GM12891 (cell line): ENCODE measurements around the gene KCNMA1.

Source experiments
- DNase-seq: peaks from one replicate; pipeline ENCODE4 v3.0.0; 2011; ENCODE audit warnings: low spot score; ENCODE audit not compliant: insufficient read length
- FAIRE-seq: peaks from 2 replicates; lab custom pipeline; 2011; peaks lifted over from hg19 to GRCh38; lab: Jason Lieb, UNC
- PAX5 ChIP-seq: IDR thresholded peaks from 2 replicates; pipeline ENCODE4 v1.6.1; 2011; ENCODE audit warnings: low read length, moderate library complexity, mild to moderate bottlenecking; ENCODE audit not compliant: insufficient read depth, severe bottlenecking
- POLR2A ChIP-seq: IDR thresholded peaks from 2 replicates; pipeline ENCODE4 v1.6.1; 2011; ENCODE audit warnings: low read depth, low read length, control low read depth
- POLR2AphosphoS5 ChIP-seq: IDR thresholded peaks from 2 replicates; pipeline ENCODE4 v1.6.1; 2011; ENCODE audit warnings: low read depth, low read length, control low read depth
- POU2F2 ChIP-seq: IDR thresholded peaks from 2 replicates; pipeline ENCODE4 v1.6.1; 2011; ENCODE audit warnings: low read depth, mild to moderate bottlenecking, control low read depth, low read length, moderate library complexity
- SPI1 ChIP-seq: IDR thresholded peaks from 2 replicates; pipeline ENCODE4 v1.6.1; 2011; ENCODE audit warnings: low read depth, low read length, control low read depth
- TAF1 ChIP-seq: IDR thresholded peaks from 2 replicates; pipeline ENCODE4 v1.6.1; 2011; ENCODE audit warnings: low read depth, low read length, control low read depth

The KCNMA1 gene

DNA sequence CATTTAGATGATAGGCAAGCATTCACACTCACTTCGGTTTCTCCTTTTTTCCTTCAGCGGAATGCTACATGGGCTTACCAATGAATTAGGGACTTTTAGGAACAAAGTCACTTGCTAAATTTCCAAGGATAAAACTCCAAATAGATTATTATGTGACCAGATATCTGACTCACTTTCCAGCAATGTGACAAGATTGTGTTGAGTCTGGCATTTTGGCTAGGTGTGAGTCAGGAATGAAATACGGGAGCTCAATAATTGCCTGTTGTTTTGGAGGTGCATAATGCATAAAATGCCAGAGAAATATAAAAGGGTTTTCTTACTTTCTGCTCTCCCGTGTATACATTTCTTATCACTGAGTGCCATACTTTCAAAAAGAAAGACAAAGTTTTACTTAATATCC lies 721.1 kb downstream of the KCNMA1 start:
- no peak for TF ChIP-seq SPI1
- no peak for TF ChIP-seq PAX5
- TF ChIP-seq TAF1 = no peak
- TF ChIP-seq POLR2AphosphoS5 = no peak
- no peak for TF ChIP-seq POU2F2
- TF ChIP-seq POLR2A = no peak
- DNase-seq (no peak), FAIRE-seq (no peak)

DNA sequence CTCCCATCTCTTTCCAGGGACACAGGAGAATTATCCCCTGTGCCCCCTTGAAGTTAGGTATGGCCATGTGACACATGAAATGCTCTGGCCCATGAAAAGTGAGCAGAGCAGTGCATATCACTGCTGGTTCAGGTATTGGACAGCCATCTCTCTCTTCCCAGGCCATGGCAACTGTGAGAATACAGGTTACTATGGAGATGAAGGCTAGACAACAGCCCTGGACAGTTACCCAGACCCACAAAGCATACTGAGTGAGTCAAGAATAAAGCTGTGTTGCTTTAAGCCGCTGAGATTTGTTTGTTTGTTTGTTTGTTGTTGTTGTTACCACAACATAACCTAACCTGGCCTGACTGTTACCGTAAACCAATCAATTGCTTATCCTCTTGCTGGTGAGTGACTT lies 722.3 kb downstream of the KCNMA1 start:
- no peak for FAIRE-seq
- no peak for DNase-seq
- TF ChIP-seq PAX5 = no peak
- no peak for TF ChIP-seq POU2F2

DNA sequence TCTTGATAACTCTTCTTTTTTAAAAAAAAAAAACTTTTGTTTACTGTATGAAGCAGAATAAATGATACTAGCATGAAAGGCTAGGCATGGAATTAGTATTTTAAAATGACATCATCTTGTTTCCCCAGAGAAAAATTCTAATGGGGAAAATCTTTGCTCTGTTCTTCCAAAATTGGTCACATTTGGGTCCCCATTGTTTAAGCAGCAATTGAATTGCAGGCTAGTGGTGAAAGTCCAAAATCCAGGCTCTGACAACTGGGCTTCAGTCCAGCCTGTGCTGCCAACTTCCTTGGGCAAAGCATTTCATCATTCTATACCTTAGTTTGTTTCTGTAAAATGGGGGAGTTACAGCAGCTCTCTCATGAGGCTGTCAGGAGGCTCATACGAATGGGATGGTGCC lies 726.4 kb downstream of the KCNMA1 start:
- DNase-seq (no peak), FAIRE-seq (no peak)
- no peak for TF ChIP-seq TAF1
- no peak for TF ChIP-seq POLR2A
- no peak for TF ChIP-seq PAX5
- TF ChIP-seq POLR2AphosphoS5 = no peak
- TF ChIP-seq SPI1 = no peak
- TF ChIP-seq POU2F2 = no peak

DNA sequence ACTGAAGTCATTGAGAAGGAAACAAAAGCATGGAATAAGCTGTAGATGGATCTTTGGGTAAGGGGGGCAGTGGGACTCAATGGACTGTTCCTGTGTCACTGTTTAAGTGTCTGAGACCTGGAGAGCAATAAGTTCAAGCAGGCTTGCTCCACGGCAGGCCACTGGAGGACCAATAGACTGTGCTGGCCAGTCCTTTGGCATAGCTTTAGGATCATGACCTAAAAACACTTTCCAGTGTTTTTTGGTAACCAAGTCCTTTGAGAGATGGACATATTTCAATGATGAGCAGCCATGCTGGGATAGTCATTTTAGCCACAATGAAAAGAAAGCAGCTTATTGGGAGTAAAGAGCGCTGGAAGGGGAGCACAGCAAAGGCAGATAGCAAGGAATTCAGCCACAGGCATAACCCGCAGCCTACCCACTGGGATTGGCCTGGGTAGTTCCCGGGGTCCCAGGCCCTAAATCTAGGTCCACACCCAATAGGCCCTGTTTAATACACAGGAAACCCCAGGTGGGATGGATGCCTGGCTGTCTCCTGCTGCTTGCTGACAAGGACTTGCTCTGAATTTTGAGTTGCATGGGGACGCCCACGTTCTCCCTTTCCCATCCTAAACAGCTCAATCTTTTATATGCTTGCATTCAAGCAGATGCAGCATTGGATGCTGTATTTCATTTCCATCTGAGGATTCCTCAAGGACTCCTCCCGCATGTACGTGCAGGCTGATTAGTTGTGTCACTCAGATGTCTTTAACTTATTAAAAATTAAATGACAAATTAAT lies 727.2 kb downstream of the KCNMA1 start:
- TF ChIP-seq PAX5 (no peak), POLR2A (no peak), SPI1 (no peak), POLR2AphosphoS5 (no peak), POU2F2 (no peak), TAF1 (no peak)
- no peak for DNase-seq
- FAIRE-seq = no peak

DNA sequence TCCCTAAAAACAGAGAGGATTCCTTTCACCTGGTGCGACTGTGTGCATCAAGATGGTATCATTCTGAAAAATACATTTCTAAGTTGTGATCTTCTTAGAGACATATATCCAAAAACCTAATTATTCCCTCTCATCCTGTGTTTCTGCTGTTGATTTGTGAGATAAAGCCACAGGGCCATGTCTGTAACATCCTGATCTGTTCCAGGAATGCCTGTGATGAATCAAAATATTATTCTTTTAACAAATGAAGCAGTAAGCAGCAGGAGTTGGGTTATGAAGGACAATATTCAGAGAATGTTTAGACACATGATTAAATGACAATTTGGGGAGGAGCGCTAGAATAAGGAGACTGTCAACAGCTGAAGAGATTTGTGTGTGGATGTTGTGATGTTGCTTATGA lies 731.4 kb downstream of the KCNMA1 start:
- DNase-seq (no peak), FAIRE-seq (no peak)
- TF ChIP-seq TAF1 = no peak
- no peak for TF ChIP-seq PAX5
- no peak for TF ChIP-seq POLR2AphosphoS5
- no peak for TF ChIP-seq POU2F2
- TF ChIP-seq POLR2A = no peak
- TF ChIP-seq SPI1 = no peak

DNA sequence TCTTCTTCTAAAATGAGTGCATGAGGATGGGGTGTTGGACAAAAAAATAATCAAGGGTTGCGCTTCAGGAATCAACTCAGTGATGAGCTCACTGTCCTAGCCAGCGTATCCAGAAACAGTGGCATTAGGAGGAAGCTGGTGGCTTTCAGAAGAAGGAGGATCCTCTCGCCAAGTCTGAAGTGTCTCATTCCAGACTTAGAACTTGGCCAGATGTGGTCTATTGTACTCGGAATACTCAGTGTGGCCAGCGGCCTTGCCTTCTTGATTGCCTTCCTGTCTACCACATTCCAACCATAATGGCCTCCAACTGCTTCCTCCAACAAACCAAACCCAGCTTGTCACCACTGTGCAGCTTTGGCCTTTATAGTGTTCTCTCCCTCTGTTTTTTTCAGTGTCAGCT lies 732.4 kb downstream of the KCNMA1 start:
- no peak for FAIRE-seq
- no peak for DNase-seq
- no peak for TF ChIP-seq POU2F2
- TF ChIP-seq POLR2A = no peak
- no peak for TF ChIP-seq POLR2AphosphoS5
- no peak for TF ChIP-seq PAX5
- no peak for TF ChIP-seq TAF1
- TF ChIP-seq SPI1 = no peak

- TF ChIP-seq POLR2AphosphoS5 (no peak), SPI1 (no peak), POU2F2 (no peak), PAX5 (no peak), TAF1 (no peak), POLR2A (no peak)
- no peak for FAIRE-seq
- no peak for DNase-seq
Measured at GRCh38 chr10:76903387-76903945, 734.1 kb downstream of the KCNMA1 start.

DNA sequence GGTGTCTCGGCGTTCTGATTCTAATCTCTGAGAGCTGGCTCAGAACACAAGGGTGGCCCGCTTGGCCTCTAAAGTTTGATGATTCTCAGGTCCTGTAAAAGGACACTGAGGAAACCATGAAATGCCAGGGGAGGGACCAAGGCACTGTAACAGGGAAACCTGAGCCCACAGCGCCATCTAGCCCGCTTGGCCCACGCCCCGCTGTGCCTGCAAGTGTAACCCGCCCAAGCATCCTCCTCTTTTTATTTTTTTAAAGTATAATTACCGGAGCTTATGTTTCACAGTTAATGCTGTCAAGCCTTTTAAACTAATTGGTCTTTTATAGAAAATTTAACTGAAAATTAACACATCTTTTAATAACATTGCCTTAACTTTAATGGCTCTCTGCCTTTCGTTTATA lies 734.7 kb downstream of the KCNMA1 start:
- no peak for TF ChIP-seq SPI1
- no peak for TF ChIP-seq TAF1
- no peak for TF ChIP-seq POU2F2
- no peak for TF ChIP-seq PAX5
- no peak for TF ChIP-seq POLR2A
- TF ChIP-seq POLR2AphosphoS5 = no peak
- FAIRE-seq (no peak), DNase-seq (no peak)

DNA sequence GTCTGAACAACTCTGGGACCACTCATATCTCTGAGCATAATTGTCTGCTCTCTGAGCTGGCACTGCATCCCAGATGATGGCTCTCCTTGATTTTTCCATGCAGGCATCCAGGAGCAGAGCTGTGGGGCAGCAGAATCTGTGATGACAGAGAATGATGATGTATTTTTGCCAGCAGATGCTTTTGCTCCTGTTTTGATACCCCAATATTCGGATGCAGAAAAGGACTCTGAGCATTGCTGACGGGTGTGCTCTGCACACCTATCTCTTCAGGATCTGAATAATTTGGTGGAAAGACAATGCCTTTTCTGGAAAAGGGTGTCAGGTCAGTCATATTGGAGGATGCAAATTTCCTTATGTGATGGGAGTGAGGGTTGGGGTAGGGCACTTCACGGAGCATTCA lies 735.9 kb downstream of the KCNMA1 start:
- DNase-seq (no peak), FAIRE-seq (no peak)
- TF ChIP-seq SPI1 (no peak), POLR2A (no peak), POLR2AphosphoS5 (no peak), POU2F2 (no peak), TAF1 (no peak), PAX5 (no peak)
